Nephron progenitor cell (in vitro differentiated cells): Measurements from ENCODE around the gene CASP9.

Experiments
- DNase-seq: peaks from one replicate; pipeline ENCODE4 v3.0.0; 2021
- H3K27ac Mint-ChIP-seq: 2 replicates; pipeline ENCODE4 v1.8.0; 2021; ENCODE audit warnings: mild to moderate bottlenecking, moderate library complexity, mixed read lengths
- H3K27me3 Mint-ChIP-seq: 2 replicates; pipeline ENCODE4 v1.8.0; 2021; ENCODE audit warnings: mild to moderate bottlenecking, low read depth, mixed read lengths; ENCODE audit not compliant: poor library complexity
- H3K36me3 Mint-ChIP-seq: 2 replicates; pipeline ENCODE4 v1.8.0; 2021; ENCODE audit warnings: low read depth, mixed read lengths
- H3K4me1 Mint-ChIP-seq: 2 replicates; pipeline ENCODE4 v1.8.0; 2021; ENCODE audit warnings: mixed read lengths
- H3K4me3 Mint-ChIP-seq: 2 replicates; pipeline ENCODE4 v1.8.0; 2021; ENCODE audit warnings: mild to moderate bottlenecking, moderate library complexity, mixed read lengths
- H3K9me3 Mint-ChIP-seq: 2 replicates; pipeline ENCODE4 v1.8.0; 2021; ENCODE audit warnings: mild to moderate bottlenecking, moderate library complexity, mixed read lengths
- CTCF ChIP-seq: fragments of 200-600 bp; sonication (generic); IDR thresholded peaks from 2 replicates; pipeline ENCODE4 v1.5.0; 2021; ENCODE audit warnings: antibody characterized with exemption

CASP9 gene

GRCh38 chr1:15531003-15531402, 7.0 kb upstream of the CASP9 start:
- Mint-ChIP-seq H3K9me3 (no peaks in the 10 kb centered on the region), H3K4me3 (no peak overlapping the region), H3K36me3 (peaks cover 25% of the 10 kb centered on the region), H3K27me3 (no peaks in the 10 kb centered on the region), H3K27ac (peak overlapping the region; percentile 67), H3K4me1 (peaks cover 26% of the 10 kb centered on the region)
- DNase-seq, result no peak
- no peak for TF ChIP-seq CTCF

- Mint-ChIP-seq H3K27ac (peak within 1 kb of the TSS; percentile 100), H3K36me3 (peaks cover 13% of the 10 kb centered on the region), H3K27me3 (peaks cover 5% of the 10 kb centered on the region), H3K9me3 (no peaks in the 10 kb centered on the region), H3K4me1 (peaks cover 60% of the 10 kb centered on the region), H3K4me3 (peak within 1 kb of the TSS; percentile 92)
- DNase-seq, result peak; percentile 94
- TF ChIP-seq CTCF, result no peak
These were observed 2.7 kb upstream of the CASP9 start, which contains the start of gene DNAJC16 for GRCh38 chr1:15526490-15527339. Gene DNAJC16 (plus strand): TSS chr1:15526848. CDS start chr1:15529106, 2,258 bp downstream.

GRCh38 chr1:15526021-15526489, 2.0 kb upstream of the CASP9 start:
- Mint-ChIP-seq H3K36me3 (peaks cover 15% of the 10 kb centered on the region), H3K4me1 (peaks cover 66% of the 10 kb centered on the region), H3K9me3 (no peaks in the 10 kb centered on the region), H3K27ac (peak overlapping the region; percentile 100), H3K4me3 (peak overlapping the region; percentile 92), H3K27me3 (peaks cover 5% of the 10 kb centered on the region)
- TF ChIP-seq CTCF, result no peak
- peak; percentile 18 for DNase-seq

GRCh38 chr1:15525050-15526020, 1.3 kb upstream of the CASP9 start:
- H3K27ac Mint-ChIP-seq, result peak overlapping the region; percentile 100
- H3K4me1 Mint-ChIP-seq, result peaks cover 67% of the 10 kb centered on the region
- DNase-seq, result peak; percentile 26
- H3K9me3 Mint-ChIP-seq, result no peaks in the 10 kb centered on the region
- peak overlapping the region; percentile 92 for H3K4me3 Mint-ChIP-seq
- H3K27me3 Mint-ChIP-seq, result peaks cover 5% of the 10 kb centered on the region
- no peak for TF ChIP-seq CTCF
- H3K36me3 Mint-ChIP-seq, result peaks cover 7% of the 10 kb centered on the region

GRCh38 chr1:15524283-15525049, 451 bp upstream of the CASP9 start:
- TF ChIP-seq CTCF, result no peak
- peaks cover 6% of the 10 kb centered on the region for H3K36me3 Mint-ChIP-seq

More at GRCh38 chr1:15524283-15525049, 451 bp upstream of the CASP9 start:
- Mint-ChIP-seq H3K27me3 (peaks cover 5% of the 10 kb centered on the region), H3K4me1 (peaks cover 69% of the 10 kb centered on the region), H3K4me3 (peak overlapping the region; percentile 92), H3K9me3 (no peaks in the 10 kb centered on the region), H3K27ac (peak overlapping the region; percentile 100)
- peak; percentile 100 for DNase-seq
